Heart right ventricle (tissue), 16 donors: ENCODE results near the gene KIAA1671. TPM values are rescaled to one million over a fixed set of nuclear protein-coding genes. Genes with fewer than 3 reads are reported as not detected.

Experiments
- ATAC-seq, 8 donors: fragments of 200-7000 bp; cut with Tn5 transposase; one replicate each; pipeline ENCODE4 v1.9.1; 2020; ENCODE audit warnings: mild to moderate bottlenecking in 8 of 8, moderate library complexity in 8 of 8, moderate number of reproducible peaks in 1 of 8
- DNase-seq, 2 donors: peaks; one replicate each; pipeline ENCODE4 v3.0.0-alpha.2; 2020
- H3K27ac ChIP-seq, 10 donors: fragments of 200-600 bp; sonication (generic) in 2 of 10; one replicate each; pipeline versions ENCODE4 v1.5.0 to v1.8.0; 2020 to 2022; ENCODE audit warnings: mild to moderate bottlenecking in 3 of 10
- H3K27me3 ChIP-seq, 7 donors: fragments of 200-600 bp; one replicate each; pipeline ENCODE4 v1.8.0; 2021 to 2022; ENCODE audit warnings: mild to moderate bottlenecking in 2 of 7
- H3K36me3 ChIP-seq, 9 donors: fragments of 200-600 bp; sonication (generic) in 1 of 9; one replicate each; pipeline versions ENCODE4 v1.5.0 to v1.8.0; 2020 to 2022; ENCODE audit warnings: mild to moderate bottlenecking in 2 of 9
- H3K4me1 ChIP-seq, 9 donors: fragments of 200-600 bp; sonication (generic) in 1 of 9; one replicate each; pipeline versions ENCODE4 v1.5.0 to v1.8.0; 2020 to 2022; ENCODE audit warnings: mild to moderate bottlenecking in 4 of 9
- H3K4me3 ChIP-seq, 10 donors: fragments of 200-600 bp; sonication (generic) in 2 of 10; one replicate each; pipeline versions ENCODE4 v1.5.0 to v1.8.0; 2020 to 2022; ENCODE audit warnings: mild to moderate bottlenecking in 7 of 10, moderate library complexity in 2 of 10
- H3K9me3 ChIP-seq, 11 donors: fragments of 200-600 bp in 10 of 11; sonication (generic) in 2 of 11; one replicate each; pipeline versions ENCODE4 v1.5.0 to v1.8.0; 2013 to 2022; ENCODE audit warnings: mild to moderate bottlenecking in 2 of 11, control low read depth in 1 of 11, moderate library complexity in 1 of 11
- CTCF ChIP-seq, 9 donors: fragments of 200-600 bp; sonication (generic) in 2 of 9; IDR thresholded peaks; one replicate each; pipeline versions ENCODE4 v1.5.0 to v1.8.0; 2021 to 2022; ENCODE audit warnings: antibody characterized with exemption in 9 of 9, mild to moderate bottlenecking in 5 of 9, moderate library complexity in 1 of 9
- WGBS, 2 donors: extraction: QIAGEN DNeasy Blood & Tissue Kit; methylation state at CpG; one replicate each; pipeline ENCODE4 v1.1.7; 2013; ENCODE audit warnings: inconsistent platforms in 1 of 2; 5-methylcytosine and 5-hydroxymethylcytosine counted together
- intact Hi-C, 10 donors: fragments of 100-400 bp; cut with DNase I; formaldehyde crosslinking; loops; one replicate each; pipeline versions ENCODE4 v1.11.1 to v1.14.2; 2022
- polyA plus RNA-seq, 2 donors: library from polyadenylated mRNA; stranded (reverse); fragments of 200-250 nt; gene quantifications; one replicate each; pipeline ENCODE4 v1.2.3, GENCODE V29; 2013
- total RNA-seq, 10 donors: library from RNA; stranded (reverse); fragmentation: NEBNext Ultra II Directional in 3 of 10; extraction: Animal tissue kit (Norgen Biotek cat#: 25700) in 3 of 10; gene quantifications; one replicate each; pipeline versions ENCODE4 v1.2.1 to v1.2.4, GENCODE V29; 2021 to 2023
- donor health status: Arrhythmogenic right ventricular cardiomyopathy.
- donor health status: ischemic (EF 13 %, LVEDD 7.1; RV severe dilation, severe dysfunction).
- donor health status: healthy with polysubstance abuse.
- donor health status: DM: no; HTN: yes; CAD: no.
- donor health status: DM: no; HTN: no; CAD: no.
- donor health status: ischemic (EF 25% LVEDD 6.9; RV normal size, moderate dysfunction).
- donor health status: ischemic (EF 25% LVEDD 5.7; RV mildly dilated, moderate dysfunction).
- donor health status: healthy.
- donor health status: DM: yes; HTN: yes; CAD: no.
- donor health status: Ischemic cardiomyopathy.
- donor health status: ischemic (EF 35%, LVEDD 5.7; RV mildly dilated, moderate dysfunction).
- donor health status: nonischemic (EF 11% LVEDD 7.7; RV severe dilation, severe dysfunction).
- donor health status: DM: yes; HTN: yes; CAD: no.
- donor health status: PGD.
- donor health status: ischemic (EF 29% LVEDD 5.4; RV normal size, mild dysfunction).
- donor health status: nonischemic (EF 23%, LVEDD 6.1; RV moderate dilation, normal function).

Gene KIAA1671
- total and polyA plus RNA-seq, 12 donors: 2.9 to 26.2 (median 13.7) TPM

GRCh38 chr22:25110846-25111578 is 158.5 kb downstream of the KIAA1671 start:
- DNase-seq (peak; percentile 49 to 70), ATAC-seq (peak; percentile 82 to 89 (median 85))
- peaks cover 0 to 7% (median 0%) of the 10 kb centered on the region in 11 donors for H3K9me3 ChIP-seq
- no peaks in the 10 kb centered on the region for H3K36me3 ChIP-seq
- 0 to 1% methylated on average over 35 to 36 of the region's 36 CpGs for whole genome bisulfite sequencing, 2 donors
- peaks cover 7 to 59% (median 31%) of the 10 kb centered on the region in 9 donors for H3K4me1 ChIP-seq
- H3K27me3 ChIP-seq: peaks cover 0 to 18% (median 0%) of the 10 kb centered on the region in 7 donors
- intact Hi-C loops: loop anchor here (1.0 to 10.0 kb wide), 5 partner anchors 41 to 64 kb away; no protein-coding TSS in a partner anchor
- H3K4me3 ChIP-seq: peak overlapping the region; percentile 27 to 77 (median 61)
- H3K27ac ChIP-seq: peak overlapping the region; percentile 25 to 77 (median 68)
- peak; percentile 4 to 71 (median 63) for TF ChIP-seq CTCF (IDR thresholded peaks at IDR 0.05)

- DNase-seq (no peak), ATAC-seq (peak; percentile 31 to 61 (median 43))
- peak overlapping the region; percentile 25 to 77 (median 68) for H3K27ac ChIP-seq
- intact Hi-C loops: loop anchor here in 9 of 10 donors (1.0 to 10.0 kb wide), 5 partner anchors 40 to 63 kb away; no protein-coding TSS in a partner anchor
- H3K9me3 ChIP-seq: peaks cover 0 to 7% (median 0%) of the 10 kb centered on the region in 11 donors
- peak in 1 of 9 donors; percentile 1 for TF ChIP-seq CTCF (IDR thresholded peaks at IDR 0.05)
- WGBS, 2 donors: 31 to 38% methylated on average over 35 of the region's 35 CpGs
- peak overlapping the region; percentile 27 to 77 (median 61) for H3K4me3 ChIP-seq
- H3K36me3 ChIP-seq: no peaks in the 10 kb centered on the region
- H3K27me3 ChIP-seq: peaks cover 0 to 18% (median 0%) of the 10 kb centered on the region in 7 donors
- H3K4me1 ChIP-seq: peaks cover 7 to 66% (median 31%) of the 10 kb centered on the region in 9 donors
These were observed 159.3 kb downstream of the KIAA1671 start for GRCh38 chr22:25111579-25112517.

GRCh38 chr22:25112538-25113253 is 160.2 kb downstream of the KIAA1671 start:
- peaks cover 0 to under 1% (median 0%) of the 10 kb centered on the region in 9 donors for H3K36me3 ChIP-seq
- ATAC-seq (peak in 2 of 8 donors; percentile 0 to 3), DNase-seq (no peak)
- peak overlapping the region; percentile 25 to 77 (median 68) for H3K27ac ChIP-seq
- H3K27me3 ChIP-seq: peaks cover 0 to 18% (median 0%) of the 10 kb centered on the region in 7 donors
- H3K4me3 ChIP-seq: peak overlapping the region in 9 of 10 donors; percentile 45 to 77 (median 63)
- intact Hi-C loops: loop anchor here in 7 of 10 donors (5.0 to 10.0 kb wide), 3 partner anchors 40 to 62 kb away; no protein-coding TSS in a partner anchor
- no peak for TF ChIP-seq CTCF (IDR thresholded peaks at IDR 0.05)
- peaks cover 0 to 7% (median 0%) of the 10 kb centered on the region in 11 donors for H3K9me3 ChIP-seq
- WGBS, 2 donors: 65 to 78% methylated on average over 20 of the region's 20 CpGs
- H3K4me1 ChIP-seq: peaks cover 7 to 66% (median 31%) of the 10 kb centered on the region in 9 donors
